Measurements from ENCODE around the gene EMILIN1.

Gene EMILIN1

GRCh38 chr2:27122791-27123190 lies 44.4 kb downstream of the EMILIN1 start:
- H4K20me1 ChIP-seq (ENCODE audit: insufficient read depth) = no peaks in the 10 kb centered on the region
- TF ChIP-seq, protein P1, sequence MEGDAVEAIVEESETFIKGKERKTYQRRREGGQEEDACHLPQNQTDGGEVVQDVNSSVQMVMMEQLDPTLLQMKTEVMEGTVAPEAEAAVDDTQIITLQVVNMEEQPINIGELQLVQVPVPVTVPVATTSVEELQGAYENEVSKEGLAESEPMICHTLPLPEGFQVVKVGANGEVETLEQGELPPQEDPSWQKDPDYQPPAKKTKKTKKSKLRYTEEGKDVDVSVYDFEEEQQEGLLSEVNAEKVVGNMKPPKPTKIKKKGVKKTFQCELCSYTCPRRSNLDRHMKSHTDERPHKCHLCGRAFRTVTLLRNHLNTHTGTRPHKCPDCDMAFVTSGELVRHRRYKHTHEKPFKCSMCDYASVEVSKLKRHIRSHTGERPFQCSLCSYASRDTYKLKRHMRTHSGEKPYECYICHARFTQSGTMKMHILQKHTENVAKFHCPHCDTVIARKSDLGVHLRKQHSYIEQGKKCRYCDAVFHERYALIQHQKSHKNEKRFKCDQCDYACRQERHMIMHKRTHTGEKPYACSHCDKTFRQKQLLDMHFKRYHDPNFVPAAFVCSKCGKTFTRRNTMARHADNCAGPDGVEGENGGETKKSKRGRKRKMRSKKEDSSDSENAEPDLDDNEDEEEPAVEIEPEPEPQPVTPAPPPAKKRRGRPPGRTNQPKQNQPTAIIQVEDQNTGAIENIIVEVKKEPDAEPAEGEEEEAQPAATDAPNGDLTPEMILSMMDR (conservative IDR thresholded peaks at IDR 0.05; ENCODE audit: low read depth, low read length) = no peak
- no peak overlapping the region for H3K27ac ChIP-seq
- H3K79me2 ChIP-seq (ENCODE audit: insufficient read depth, low read depth) = no peaks in the 10 kb centered on the region
- peaks cover 9% of the 10 kb centered on the region for H3K4me1 ChIP-seq (ENCODE audit: low read depth, poor library complexity, severe bottlenecking)
- H3K4me2 ChIP-seq = peak overlapping the region; percentile 67; the same call in 1 of the 2 replicates
- H3K4me3 ChIP-seq (IDR thresholded peaks at IDR 0.05; ENCODE audit: insufficient read depth, low read depth, low read length) = no peak overlapping the region
- peak overlapping the region; percentile 78; the same call in 1 of the 2 replicates for H2AFZ ChIP-seq (ENCODE audit: low read depth)
- H3K9ac ChIP-seq = no peak overlapping the region
- H3K36me3 ChIP-seq (ENCODE audit: insufficient read depth) = no peaks in the 10 kb centered on the region
- H3K27me3 ChIP-seq (ENCODE audit: insufficient read depth, low read depth) = no peaks in the 10 kb centered on the region

DNA sequence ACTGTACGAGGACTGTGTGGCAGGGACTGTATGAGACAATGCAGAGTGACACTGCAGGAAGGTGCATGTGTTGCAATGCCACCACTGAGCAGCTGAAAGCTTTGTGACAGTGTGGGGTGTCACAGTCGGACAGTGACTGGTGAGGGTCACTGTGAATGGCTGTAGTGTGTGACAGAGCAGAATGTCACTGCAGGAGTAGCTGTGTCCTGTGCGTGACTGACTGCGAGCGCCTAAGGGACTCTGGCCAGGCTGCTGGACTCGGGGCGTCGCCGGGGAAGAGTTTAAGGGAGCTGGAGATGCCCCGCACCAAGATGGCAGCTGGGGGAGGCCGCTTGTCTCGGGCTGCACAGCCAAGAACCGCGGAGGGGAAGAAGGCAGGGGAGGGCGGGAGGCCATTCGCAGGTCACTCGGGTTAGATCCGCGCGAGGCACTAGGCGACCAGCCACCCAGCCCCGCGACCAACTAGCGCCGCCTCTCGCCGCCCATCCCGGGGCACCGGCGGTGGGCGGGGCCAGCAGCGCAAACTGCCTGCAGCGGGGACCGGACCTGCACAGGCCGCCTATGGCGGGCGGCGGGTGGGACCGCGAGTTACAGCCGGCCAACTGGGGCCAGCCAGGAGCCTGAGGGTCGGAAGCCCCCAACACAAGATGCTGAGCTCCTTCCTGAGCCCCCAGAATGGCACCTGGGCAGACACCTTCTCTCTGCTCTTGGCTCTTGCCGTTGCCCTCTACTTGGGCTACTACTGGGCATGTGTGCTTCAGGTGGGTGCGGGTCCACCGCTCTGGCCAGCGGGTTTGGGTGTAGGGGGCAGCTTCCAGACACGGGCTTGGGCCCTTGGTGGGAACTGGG lies 45.1 kb downstream of the EMILIN1 start, which contains the start of gene ABHD1:
Gene ABHD1, plus strand, starts transcription at position 514 of the 849 bp plus-strand sequence. Its CDS starts 134 bp downstream, at position 648.
- H3K36me3 ChIP-seq (ENCODE audit: insufficient read depth) = no peaks in the 10 kb centered on the region
- peak within 1 kb of the TSS; percentile 78 for H2AFZ ChIP-seq (ENCODE audit: low read depth)
- H3K27me3 ChIP-seq (ENCODE audit: insufficient read depth, low read depth) = no peaks in the 10 kb centered on the region
- TF ChIP-seq, protein P1 (conservative IDR thresholded peaks at IDR 0.05; ENCODE audit: low read depth, low read length) = no peak
- peaks cover 9% of the 10 kb centered on the region for H3K4me1 ChIP-seq (ENCODE audit: low read depth, poor library complexity, severe bottlenecking)
- peak within 1 kb of the TSS; percentile 28; the same call in 1 of the 2 replicates for H3K9ac ChIP-seq
- H3K4me2 ChIP-seq = peak within 1 kb of the TSS; percentile 67
- no peaks in the 10 kb centered on the region for H4K20me1 ChIP-seq (ENCODE audit: insufficient read depth)
- H3K79me2 ChIP-seq (ENCODE audit: insufficient read depth, low read depth) = no peaks in the 10 kb centered on the region
- no peak within 1 kb of the TSS for H3K27ac ChIP-seq
- H3K4me3 ChIP-seq (IDR thresholded peaks at IDR 0.05; ENCODE audit: insufficient read depth, low read depth, low read length) = peak within 1 kb of the TSS; percentile 72

GRCh38 chr2:27125104-27125503 lies 46.7 kb downstream of the EMILIN1 start:
- Histone ChIP-seq H3K79me2 (ENCODE audit: insufficient read depth, low read depth) (no peaks in the 10 kb centered on the region), H3K36me3 (ENCODE audit: insufficient read depth) (no peaks in the 10 kb centered on the region), H3K27me3 (ENCODE audit: insufficient read depth, low read depth) (no peaks in the 10 kb centered on the region), H3K4me1 (ENCODE audit: low read depth, poor library complexity, severe bottlenecking) (peaks cover 9% of the 10 kb centered on the region), H2AFZ (ENCODE audit: low read depth) (no peak overlapping the region), H3K9ac (no peak overlapping the region), H3K27ac (no peak overlapping the region), H3K4me2 (no peak overlapping the region), H3K4me3 (IDR thresholded peaks at IDR 0.05; ENCODE audit: insufficient read depth, low read depth, low read length) (no peak overlapping the region), H4K20me1 (ENCODE audit: insufficient read depth) (no peaks in the 10 kb centered on the region)
- TF ChIP-seq, protein P1 (conservative IDR thresholded peaks at IDR 0.05; ENCODE audit: low read depth, low read length) = no peak

- Histone ChIP-seq H2AFZ (ENCODE audit: low read depth) (no peak overlapping the region), H3K9ac (no peak overlapping the region), H3K79me2 (ENCODE audit: insufficient read depth, low read depth) (no peaks in the 10 kb centered on the region), H3K4me2 (no peak overlapping the region), H3K27me3 (ENCODE audit: insufficient read depth, low read depth) (no peaks in the 10 kb centered on the region), H4K20me1 (ENCODE audit: insufficient read depth) (no peaks in the 10 kb centered on the region), H3K27ac (no peak overlapping the region), H3K36me3 (ENCODE audit: insufficient read depth) (no peaks in the 10 kb centered on the region), H3K4me1 (ENCODE audit: low read depth, poor library complexity, severe bottlenecking) (peaks cover 9% of the 10 kb centered on the region), H3K4me3 (IDR thresholded peaks at IDR 0.05; ENCODE audit: insufficient read depth, low read depth, low read length) (no peak overlapping the region)
- TF ChIP-seq, protein P1 (conservative IDR thresholded peaks at IDR 0.05; ENCODE audit: low read depth, low read length) = no peak
Observed at GRCh38 chr2:27126252-27126710, 47.9 kb downstream of the EMILIN1 start.

All from KMS-11 (cell line).